ENCODE measurements around the gene SLC41A1.

DNA sequence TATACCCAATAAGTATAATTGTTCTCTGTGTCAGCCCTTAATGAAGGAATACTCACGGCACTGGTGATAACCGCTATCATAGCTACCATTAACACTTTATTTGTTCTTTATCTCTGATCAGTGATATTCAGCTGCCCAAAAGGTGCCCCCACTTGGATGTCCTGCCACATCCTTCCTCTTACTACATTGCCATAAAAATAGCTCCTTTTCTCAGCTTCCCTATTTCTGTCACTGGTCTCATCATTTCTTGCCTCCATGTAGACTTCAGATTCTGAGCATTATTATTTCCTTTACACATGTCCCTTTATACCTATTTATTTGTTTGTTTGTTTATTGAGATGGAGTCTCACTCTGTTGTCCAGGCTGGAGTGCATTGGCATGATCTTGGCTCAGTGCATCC lies 35.0 kb downstream of the SLC41A1 start:
- TF ChIP-seq, protein P1, sequence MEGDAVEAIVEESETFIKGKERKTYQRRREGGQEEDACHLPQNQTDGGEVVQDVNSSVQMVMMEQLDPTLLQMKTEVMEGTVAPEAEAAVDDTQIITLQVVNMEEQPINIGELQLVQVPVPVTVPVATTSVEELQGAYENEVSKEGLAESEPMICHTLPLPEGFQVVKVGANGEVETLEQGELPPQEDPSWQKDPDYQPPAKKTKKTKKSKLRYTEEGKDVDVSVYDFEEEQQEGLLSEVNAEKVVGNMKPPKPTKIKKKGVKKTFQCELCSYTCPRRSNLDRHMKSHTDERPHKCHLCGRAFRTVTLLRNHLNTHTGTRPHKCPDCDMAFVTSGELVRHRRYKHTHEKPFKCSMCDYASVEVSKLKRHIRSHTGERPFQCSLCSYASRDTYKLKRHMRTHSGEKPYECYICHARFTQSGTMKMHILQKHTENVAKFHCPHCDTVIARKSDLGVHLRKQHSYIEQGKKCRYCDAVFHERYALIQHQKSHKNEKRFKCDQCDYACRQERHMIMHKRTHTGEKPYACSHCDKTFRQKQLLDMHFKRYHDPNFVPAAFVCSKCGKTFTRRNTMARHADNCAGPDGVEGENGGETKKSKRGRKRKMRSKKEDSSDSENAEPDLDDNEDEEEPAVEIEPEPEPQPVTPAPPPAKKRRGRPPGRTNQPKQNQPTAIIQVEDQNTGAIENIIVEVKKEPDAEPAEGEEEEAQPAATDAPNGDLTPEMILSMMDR (conservative IDR thresholded peaks at IDR 0.05; ENCODE audit: low read depth, low read length) = no peak
- TF ChIP-seq EZH2 (IDR thresholded peaks at IDR 0.05; ENCODE audit: low read length, unreplicated experiment) = no peak
- TF ChIP-seq EZH2phosphoT487 (IDR thresholded peaks at IDR 0.05; ENCODE audit: borderline replicate concordance, low read length) = no peak
